ENCODE data around the gene ADAP1. TPM values are rescaled to one million over a fixed set of nuclear protein-coding genes. Genes with fewer than 3 reads are reported as not detected.

The ADAP1 gene
- total and polyA plus RNA-seq, 2 of the 8 experiments (the other 6 are each of a cell fraction or from before 2014, with no cell fraction given), result 5.8 to 6.1 TPM

DNA sequence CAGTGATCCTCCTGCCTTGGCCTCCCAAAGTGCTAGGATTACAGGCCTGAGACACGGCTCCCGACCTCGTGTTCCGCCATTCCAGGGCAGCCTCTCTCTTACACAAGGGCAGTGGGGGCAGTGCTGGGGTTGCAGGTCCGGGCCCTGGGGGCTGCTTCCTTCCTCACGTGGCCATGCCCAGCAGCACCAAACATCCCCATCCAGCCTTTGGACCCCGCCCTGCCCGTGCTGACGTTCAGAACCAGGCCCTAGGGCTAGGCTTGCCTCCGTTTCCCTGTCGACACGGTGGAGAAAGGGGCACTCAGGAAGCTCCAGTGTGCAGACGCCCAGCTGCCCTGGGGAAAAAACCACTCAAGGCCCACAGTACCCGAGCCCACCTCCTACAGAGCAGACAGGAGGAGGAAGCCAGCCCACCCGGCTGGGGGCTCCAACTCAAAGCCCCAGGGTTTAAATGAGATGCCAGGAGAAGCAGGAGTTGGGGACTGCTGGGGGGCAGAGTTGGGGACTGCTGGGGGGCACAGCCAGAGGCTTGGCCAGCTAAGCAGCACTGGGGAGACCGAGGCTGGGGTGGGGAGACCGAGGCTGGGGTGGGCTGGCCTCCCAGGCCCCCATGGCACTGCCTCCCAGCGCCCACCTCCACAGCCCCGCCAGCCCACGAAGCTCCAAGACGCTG is 35.9 kb downstream of the ADAP1 start (continued):
- TF ChIP-seq JUND (IDR thresholded peaks at IDR 0.05; ENCODE audit: low read length) (no peak), SIN3A (conservative IDR thresholded peaks at IDR 0.05 in 1 of 2, IDR thresholded peaks at IDR 0.05 in 1 of 2; ENCODE audit: low read depth in 1 of 2, low read length in 2 of 2) (no peak), BRCA1 (IDR thresholded peaks at IDR 0.05; ENCODE audit: low read depth, low read length) (no peak), POLR2A (IDR thresholded peaks at IDR 0.05; ENCODE audit: control extremely low read depth in 1 of 2, low read depth in 2 of 2, low read length in 2 of 2) (no peak), BACH1 (IDR thresholded peaks at IDR 0.05; ENCODE audit: low read length) (no peak), CTBP2 (IDR thresholded peaks at IDR 0.05; ENCODE audit: borderline replicate concordance, insufficient read depth, insufficient read length, low read length) (no peak), TCF12 (IDR thresholded peaks at IDR 0.05; ENCODE audit: low read depth, low read length) (no peak), BCL11A (IDR thresholded peaks at IDR 0.05; ENCODE audit: low read depth in 2 of 2, low read length in 2 of 2) (no peak), TAF7 (optimal IDR thresholded peaks at IDR 0.05; ENCODE audit: borderline replicate concordance, low read depth, low read length) (no peak), RNF2 (IDR thresholded peaks at IDR 0.05; ENCODE audit: borderline replicate concordance, low read depth, low read length, missing control alignments, poor library complexity, severe bottlenecking) (no peak)
